ENCODE data around the gene COL4A1.

DNA sequence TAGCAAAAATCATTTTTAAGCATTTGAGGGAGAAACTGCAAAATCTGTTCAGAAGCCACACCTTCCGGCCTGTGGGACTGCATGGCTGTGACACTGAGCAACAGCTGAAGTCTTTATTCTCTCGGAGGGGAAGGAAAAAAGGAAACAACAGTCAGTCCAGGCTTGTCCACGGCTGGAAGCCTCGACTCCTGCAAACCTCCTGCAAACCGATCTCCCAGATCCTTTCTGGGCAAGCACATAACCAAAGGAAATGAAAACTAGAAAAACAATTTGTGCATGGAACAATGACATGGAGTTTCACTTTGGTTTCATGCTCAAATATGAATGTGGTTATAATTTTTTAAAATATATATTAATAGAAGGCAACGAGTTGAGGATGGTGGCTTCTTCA is 1.0 kb downstream of the COL4A1 start:
- no peak for TF ChIP-seq YY1 (IDR thresholded peaks at IDR 0.05; ENCODE audit: insufficient read depth, insufficient read length)
- TF ChIP-seq ZNF274 (IDR thresholded peaks at IDR 0.05; ENCODE audit: low read depth, low read length): no peak
